Osteoblast (primary cell): Measurements from ENCODE around the gene ZGRF1. TPM values are rescaled to one million over a fixed set of nuclear protein-coding genes. Genes with fewer than 3 reads are reported as not detected.

Experiments used
- DNase-seq: peaks from one replicate; pipeline ENCODE4 v3.0.0; 2011; ENCODE audit warnings: low spot score, mixed read lengths; ENCODE audit not compliant: insufficient read length; ENCODE audit errors: missing footprints
- H2AFZ ChIP-seq: 2 replicates; pipeline ENCODE4 v1.6.0; 2011; ENCODE audit warnings: mild to moderate bottlenecking, low read length
- H3K27ac ChIP-seq: 2 replicates; pipeline ENCODE4 v1.5.1; 2011; ENCODE audit warnings: mild to moderate bottlenecking, low read depth, low read length, moderate library complexity
- H3K27me3 ChIP-seq: 2 replicates; pipeline ENCODE4 v1.6.0; 2012; ENCODE audit warnings: mild to moderate bottlenecking, control low read depth, inconsistent platforms, low read length, moderate library complexity; ENCODE audit not compliant: insufficient read depth
- H3K36me3 ChIP-seq: 2 replicates; pipeline ENCODE4 v1.5.1; 2011; ENCODE audit warnings: mild to moderate bottlenecking, low read length, control low read depth, moderate library complexity; ENCODE audit not compliant: insufficient read depth
- H3K4me1 ChIP-seq: 2 replicates; pipeline ENCODE4 v1.5.1; 2011; ENCODE audit warnings: mild to moderate bottlenecking, low read length, control low read depth, moderate library complexity; ENCODE audit not compliant: insufficient read depth
- H3K4me2 ChIP-seq: 2 replicates; pipeline ENCODE4 v1.6.0; 2011; ENCODE audit warnings: mild to moderate bottlenecking, low read length; ENCODE audit not compliant: insufficient read depth
- H3K4me3 ChIP-seq: fragments of 200-600 bp; sonication (generic); 3 replicates; pipeline ENCODE4 v1.5.1; 2012; ENCODE audit warnings: mild to moderate bottlenecking, low read length, inconsistent platforms; ENCODE audit not compliant: insufficient read depth
- H3K79me2 ChIP-seq: 2 replicates; pipeline ENCODE4 v1.6.0; 2012; ENCODE audit warnings: mild to moderate bottlenecking, low read length, control low read depth, inconsistent platforms; ENCODE audit not compliant: insufficient read depth
- H3K9me3 ChIP-seq: 2 replicates; pipeline ENCODE4 v1.5.1; 2011; ENCODE audit warnings: low read depth, low read length, control low read depth
- H4K20me1 ChIP-seq: 2 replicates; pipeline ENCODE4 v1.6.0; 2012; ENCODE audit warnings: mild to moderate bottlenecking, low read length, control low read depth; ENCODE audit not compliant: insufficient read depth
- total RNA-seq: library from RNA; depleted of rRNA; stranded (reverse); fragments of >200 nt; gene quantifications from 2 replicates; pipeline ENCODE4 v1.2.3, GENCODE V29; 2012
- TF ChIP-seq, protein P1 (sequence below): IDR thresholded peaks from 2 replicates; pipeline ENCODE4 v1.5.1; 2011; ENCODE audit warnings: mild to moderate bottlenecking, low read depth, low read length, moderate library complexity; ENCODE audit errors: extremely low read depth

Gene ZGRF1
- total RNA-seq, 1 donor: 5.8 TPM

GRCh38 chr4:112540695-112541094 is 96.0 kb downstream of the ZGRF1 start:
- TF ChIP-seq, protein P1, sequence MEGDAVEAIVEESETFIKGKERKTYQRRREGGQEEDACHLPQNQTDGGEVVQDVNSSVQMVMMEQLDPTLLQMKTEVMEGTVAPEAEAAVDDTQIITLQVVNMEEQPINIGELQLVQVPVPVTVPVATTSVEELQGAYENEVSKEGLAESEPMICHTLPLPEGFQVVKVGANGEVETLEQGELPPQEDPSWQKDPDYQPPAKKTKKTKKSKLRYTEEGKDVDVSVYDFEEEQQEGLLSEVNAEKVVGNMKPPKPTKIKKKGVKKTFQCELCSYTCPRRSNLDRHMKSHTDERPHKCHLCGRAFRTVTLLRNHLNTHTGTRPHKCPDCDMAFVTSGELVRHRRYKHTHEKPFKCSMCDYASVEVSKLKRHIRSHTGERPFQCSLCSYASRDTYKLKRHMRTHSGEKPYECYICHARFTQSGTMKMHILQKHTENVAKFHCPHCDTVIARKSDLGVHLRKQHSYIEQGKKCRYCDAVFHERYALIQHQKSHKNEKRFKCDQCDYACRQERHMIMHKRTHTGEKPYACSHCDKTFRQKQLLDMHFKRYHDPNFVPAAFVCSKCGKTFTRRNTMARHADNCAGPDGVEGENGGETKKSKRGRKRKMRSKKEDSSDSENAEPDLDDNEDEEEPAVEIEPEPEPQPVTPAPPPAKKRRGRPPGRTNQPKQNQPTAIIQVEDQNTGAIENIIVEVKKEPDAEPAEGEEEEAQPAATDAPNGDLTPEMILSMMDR: no peak
- H3K4me2 ChIP-seq: no peak overlapping the region
- H3K27ac ChIP-seq: no peak overlapping the region
- H3K36me3 ChIP-seq: no peaks in the 10 kb centered on the region
- no peak overlapping the region for H2AFZ ChIP-seq
- no peak overlapping the region for H3K4me3 ChIP-seq
- no peak for DNase-seq
- no peaks in the 10 kb centered on the region for H3K79me2 ChIP-seq
- no peaks in the 10 kb centered on the region for H3K9me3 ChIP-seq
- H3K27me3 ChIP-seq: no peaks in the 10 kb centered on the region
- H4K20me1 ChIP-seq: no peaks in the 10 kb centered on the region
- peaks cover 5% of the 10 kb centered on the region for H3K4me1 ChIP-seq

GRCh38 chr4:112536123-112536522 is 100.6 kb downstream of the ZGRF1 start:
- Histone ChIP-seq H3K4me2 (no peak overlapping the region), H4K20me1 (no peaks in the 10 kb centered on the region), H3K4me1 (peaks cover 14% of the 10 kb centered on the region), H2AFZ (no peak overlapping the region), H3K36me3 (no peaks in the 10 kb centered on the region), H3K27ac (no peak overlapping the region), H3K79me2 (no peaks in the 10 kb centered on the region), H3K4me3 (no peak overlapping the region), H3K27me3 (no peaks in the 10 kb centered on the region), H3K9me3 (no peaks in the 10 kb centered on the region)
- DNase-seq: no peak
- TF ChIP-seq, protein P1: no peak

GRCh38 chr4:112532267-112532666 is 104.4 kb downstream of the ZGRF1 start:
- Histone ChIP-seq H3K27ac (no peak overlapping the region), H3K27me3 (no peaks in the 10 kb centered on the region), H3K79me2 (no peaks in the 10 kb centered on the region), H3K9me3 (no peaks in the 10 kb centered on the region), H4K20me1 (no peaks in the 10 kb centered on the region), H3K36me3 (no peaks in the 10 kb centered on the region), H3K4me2 (no peak overlapping the region), H3K4me3 (no peak overlapping the region), H2AFZ (no peak overlapping the region), H3K4me1 (peaks cover 11% of the 10 kb centered on the region)
- peak; percentile 43 for DNase-seq
- TF ChIP-seq, protein P1: no peak

GRCh38 chr4:112531146-112531545 is 105.6 kb downstream of the ZGRF1 start:
- Histone ChIP-seq H3K79me2 (no peaks in the 10 kb centered on the region), H3K27me3 (no peaks in the 10 kb centered on the region), H3K4me2 (no peak overlapping the region), H3K4me1 (peaks cover 13% of the 10 kb centered on the region), H3K9me3 (no peaks in the 10 kb centered on the region), H3K27ac (no peak overlapping the region), H2AFZ (no peak overlapping the region), H4K20me1 (no peaks in the 10 kb centered on the region), H3K4me3 (no peak overlapping the region), H3K36me3 (no peaks in the 10 kb centered on the region)
- DNase-seq: no peak
- TF ChIP-seq, protein P1: no peak
